IgD-negative memory B cell (primary cell): ENCODE results near the gene RAE1. TPM values are rescaled to one million over a fixed set of nuclear protein-coding genes. Genes with fewer than 3 reads are reported as not detected.

Source experiments
- H3K27ac Mint-ChIP-seq, 3 donors: one replicate each; pipeline ENCODE4 v1.8.0; 2020 to 2022; ENCODE audit warnings: mild to moderate bottlenecking in 3 of 3, mixed read lengths in 3 of 3, moderate library complexity in 1 of 3
- H3K27me3 Mint-ChIP-seq: one replicate; pipeline ENCODE4 v1.8.0; 2021; ENCODE audit warnings: mixed read lengths
- H3K36me3 Mint-ChIP-seq: one replicate; pipeline ENCODE4 v1.8.0; 2020; ENCODE audit warnings: mild to moderate bottlenecking, mixed read lengths
- H3K4me1 Mint-ChIP-seq, 3 donors: one replicate each; pipeline ENCODE4 v1.8.0; 2020 to 2022; ENCODE audit warnings: mixed read lengths in 3 of 3, mild to moderate bottlenecking in 1 of 3
- H3K4me3 Mint-ChIP-seq, 4 donors: one replicate each; pipeline ENCODE4 v1.8.0; 2020 to 2022; ENCODE audit warnings: mild to moderate bottlenecking in 4 of 4, mixed read lengths in 4 of 4, moderate library complexity in 3 of 4
- H3K9me3 Mint-ChIP-seq, 3 donors: one replicate each; pipeline ENCODE4 v1.8.0; 2020 to 2021; ENCODE audit warnings: mixed read lengths in 3 of 3, mild to moderate bottlenecking in 1 of 3
- polyA plus RNA-seq: library from polyadenylated mRNA; unstranded; fragments of 300-500 nt; fragmentation: Illumina TruSeq; gene quantifications from one replicate; pipeline ENCODE4 v1.2.3, GENCODE V29; 2021

The RAE1 gene
- polyA plus RNA-seq, 1 donor from 2014 or later, result 38.6 TPM

DNA sequence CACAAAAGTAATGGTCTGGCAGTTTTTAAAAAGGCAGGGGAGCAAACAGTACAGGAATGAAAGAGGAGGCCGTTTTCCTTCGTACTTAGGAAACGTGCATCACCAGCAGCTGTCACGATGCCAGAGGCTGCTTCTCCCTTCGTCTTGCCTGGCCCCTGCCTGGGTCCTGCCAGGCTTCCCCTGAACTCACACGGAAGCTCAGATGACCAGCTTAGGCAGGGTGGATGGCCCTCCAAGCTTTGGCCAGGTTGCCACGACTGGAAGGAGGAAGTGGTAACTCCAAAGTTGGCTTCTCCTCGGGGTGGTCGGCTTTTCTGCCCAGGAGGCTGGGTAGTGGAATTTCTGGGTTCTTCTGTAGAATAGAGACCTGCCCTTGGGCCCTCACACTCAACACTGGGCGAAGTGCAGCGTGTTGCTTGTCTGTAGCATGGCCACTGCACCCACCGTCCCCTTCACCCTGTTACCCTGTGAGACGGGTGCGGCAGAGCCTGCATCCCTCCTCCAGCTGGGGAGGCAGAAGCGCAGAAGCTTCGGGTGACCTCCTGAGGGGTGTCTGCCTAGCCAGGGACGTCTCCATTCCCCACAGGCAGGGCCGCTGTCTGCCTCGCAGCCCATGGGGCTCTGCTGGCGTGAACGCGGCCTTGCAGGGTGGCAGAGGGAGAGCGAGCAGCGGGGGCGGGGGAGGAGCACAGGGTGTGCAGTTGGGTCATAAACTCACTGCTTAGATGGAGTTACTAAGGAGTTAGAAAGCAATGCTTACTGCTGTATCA is 21.7 kb downstream of the RAE1 start:
- no peak overlapping the region for H3K4me3 Mint-ChIP-seq
- H3K27me3 Mint-ChIP-seq, result no peaks in the 10 kb centered on the region
- H3K27ac Mint-ChIP-seq, result no peak overlapping the region
- peaks cover 9 to 12% (median 9%) of the 10 kb centered on the region in 3 donors for H3K4me1 Mint-ChIP-seq
- peaks cover 7% of the 10 kb centered on the region for H3K36me3 Mint-ChIP-seq
- H3K9me3 Mint-ChIP-seq, result no peaks in the 10 kb centered on the region

DNA sequence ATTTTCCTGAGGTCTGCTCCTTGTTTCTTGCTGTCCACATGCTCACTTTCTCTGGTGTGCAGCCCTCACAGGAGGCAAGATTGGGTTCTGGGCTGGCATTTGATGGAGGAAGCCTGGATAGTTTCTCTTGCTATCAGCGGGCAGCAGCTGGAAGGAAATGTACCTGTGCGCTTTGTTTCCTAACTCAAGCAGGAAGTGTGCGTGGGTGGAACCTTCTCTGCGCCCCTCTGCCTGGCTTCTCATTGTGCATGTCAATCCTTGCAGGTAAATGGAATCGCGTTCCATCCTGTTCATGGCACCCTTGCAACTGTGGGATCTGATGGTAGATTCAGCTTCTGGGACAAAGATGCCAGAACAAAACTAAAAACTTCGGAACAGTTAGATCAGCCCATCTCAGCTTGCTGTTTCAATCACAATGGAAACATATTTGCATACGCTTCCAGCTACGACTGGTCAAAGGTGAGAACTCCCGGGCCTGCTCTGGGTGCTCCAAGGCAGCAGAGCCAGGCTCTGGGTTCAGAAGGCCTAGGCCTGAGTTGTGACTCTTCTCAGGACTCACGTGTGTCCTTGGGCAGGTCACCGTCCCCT is 23.4 kb downstream of the RAE1 start:
- no peak overlapping the region for H3K4me3 Mint-ChIP-seq
- H3K4me1 Mint-ChIP-seq, result peaks cover 9 to 12% (median 9%) of the 10 kb centered on the region in 3 donors
- peaks cover 10% of the 10 kb centered on the region for H3K36me3 Mint-ChIP-seq
- peak overlapping the region in 1 of 3 donors; percentile 45 for H3K27ac Mint-ChIP-seq
- H3K27me3 Mint-ChIP-seq, result no peaks in the 10 kb centered on the region
- H3K9me3 Mint-ChIP-seq, result no peaks in the 10 kb centered on the region

DNA sequence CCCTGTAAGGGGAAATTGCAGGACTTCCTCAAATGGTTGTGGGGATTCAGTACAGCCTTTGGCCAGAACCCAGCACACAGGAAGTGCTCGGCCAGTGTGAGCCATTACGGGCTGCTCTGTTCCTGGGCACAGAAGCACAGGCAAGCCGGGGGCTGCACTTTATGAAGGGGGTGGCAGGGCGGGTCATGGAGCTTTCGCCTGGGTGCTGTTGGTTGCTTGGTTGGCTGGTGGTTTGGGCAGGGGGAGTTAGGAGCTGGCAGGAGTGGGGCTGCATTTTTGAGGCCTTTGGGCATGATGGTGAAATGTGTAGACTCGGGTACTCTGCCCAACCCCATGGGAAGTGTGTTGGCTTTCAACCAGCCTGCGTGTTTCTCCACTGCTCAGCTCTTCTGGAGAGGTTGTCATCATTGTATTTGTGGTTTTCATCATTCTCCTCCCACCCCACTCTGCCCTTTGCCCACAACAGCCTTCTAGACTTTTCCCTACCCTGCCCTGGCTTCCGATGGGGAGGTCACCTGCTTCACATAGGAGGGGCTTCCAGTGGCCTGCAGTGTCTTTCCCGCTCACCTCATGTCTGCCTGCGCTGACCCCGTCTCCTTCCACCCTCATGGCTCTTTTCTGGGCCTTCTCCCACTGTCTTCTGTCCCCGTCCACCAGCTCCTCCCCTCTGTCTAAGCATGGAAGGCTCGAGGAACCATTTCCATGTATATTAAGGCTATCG is 24.0 kb downstream of the RAE1 start:
- H3K27ac Mint-ChIP-seq, result peak overlapping the region in 1 of 3 donors; percentile 63
- no peaks in the 10 kb centered on the region for H3K27me3 Mint-ChIP-seq
- no peak overlapping the region for H3K4me3 Mint-ChIP-seq
- H3K36me3 Mint-ChIP-seq, result peaks cover 8% of the 10 kb centered on the region
- peaks cover 9 to 12% (median 9%) of the 10 kb centered on the region in 3 donors for H3K4me1 Mint-ChIP-seq
- H3K9me3 Mint-ChIP-seq, result no peaks in the 10 kb centered on the region

DNA sequence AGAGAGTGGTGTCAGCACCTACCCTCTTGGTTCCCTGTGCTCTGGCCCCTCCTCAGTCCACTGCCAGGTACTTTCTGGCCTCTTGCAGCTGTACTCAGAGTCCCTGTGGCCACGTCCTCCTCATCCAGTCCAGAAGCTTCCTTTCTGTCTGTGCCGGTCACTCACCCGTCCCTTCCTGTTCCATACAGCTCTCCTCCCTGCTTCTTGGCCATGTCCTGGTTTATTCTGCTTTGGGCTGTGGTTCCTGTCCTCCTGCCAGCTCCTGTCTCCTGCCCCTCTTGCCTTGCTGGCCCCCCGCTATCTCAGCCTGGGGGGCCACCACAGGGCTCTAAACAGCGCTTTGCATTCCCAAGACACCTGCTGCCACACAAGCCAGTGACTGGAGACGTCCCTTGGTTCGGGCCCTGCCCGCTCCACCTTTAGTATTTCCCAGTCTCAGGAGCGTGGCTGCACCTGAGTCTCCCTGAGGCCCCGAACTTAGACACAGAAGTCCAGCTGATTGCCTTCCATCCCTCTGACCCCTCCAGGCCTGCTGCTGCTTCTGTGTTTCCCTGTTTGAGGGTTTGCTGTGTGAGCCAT is 24.7 kb downstream of the RAE1 start:
- Mint-ChIP-seq H3K27ac (peak overlapping the region in 1 of 3 donors; percentile 63), H3K36me3 (peaks cover 8% of the 10 kb centered on the region), H3K4me1 (peaks cover 9 to 12% (median 9%) of the 10 kb centered on the region in 3 donors), H3K4me3 (no peak overlapping the region), H3K9me3 (no peaks in the 10 kb centered on the region), H3K27me3 (no peaks in the 10 kb centered on the region)

DNA sequence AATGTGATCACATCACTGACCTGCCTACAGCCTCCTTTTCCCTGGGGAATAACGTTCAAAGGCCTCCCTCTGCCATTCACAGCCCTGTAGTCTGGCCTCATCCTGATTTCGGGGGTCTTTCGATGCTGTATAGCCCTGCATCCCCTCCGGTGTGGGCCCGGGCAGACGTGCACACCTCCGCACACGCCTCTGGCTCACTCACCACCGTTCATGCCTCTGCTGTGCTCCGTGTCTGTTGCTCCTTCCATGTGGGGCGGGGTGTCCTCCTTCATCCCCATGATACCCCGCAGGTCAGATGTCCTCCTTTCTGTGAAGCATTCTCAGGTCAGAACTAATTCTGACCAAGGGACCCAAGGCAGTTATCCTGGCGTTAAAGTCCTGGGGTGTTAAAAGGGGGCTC is 26.3 kb downstream of the RAE1 start:
- no peaks in the 10 kb centered on the region for H3K27me3 Mint-ChIP-seq
- no peak overlapping the region for H3K27ac Mint-ChIP-seq
- H3K4me1 Mint-ChIP-seq, result peaks cover 14% of the 10 kb centered on the region in 3 donors
- H3K9me3 Mint-ChIP-seq, result no peaks in the 10 kb centered on the region
- peaks cover 8% of the 10 kb centered on the region for H3K36me3 Mint-ChIP-seq
- no peak overlapping the region for H3K4me3 Mint-ChIP-seq

DNA sequence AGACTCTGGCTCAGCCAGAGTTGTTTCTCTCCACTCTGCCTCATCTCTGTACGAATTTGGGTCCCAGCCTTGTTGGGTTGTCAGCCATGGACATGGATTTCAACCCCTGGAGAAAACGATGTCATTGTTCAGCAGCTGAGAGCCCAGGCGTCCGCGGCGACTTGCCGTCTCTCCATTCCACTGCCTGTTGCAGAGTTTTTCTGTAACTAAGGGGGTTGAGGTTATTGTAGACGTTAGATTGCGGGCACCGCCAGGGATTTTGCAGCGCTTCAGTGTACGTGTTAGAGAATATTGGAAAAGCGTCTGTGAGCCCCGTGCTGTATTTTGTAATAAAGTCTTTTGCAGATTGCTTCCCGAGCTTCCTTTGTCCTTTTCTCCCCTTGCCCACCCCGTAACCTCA is 27.1 kb downstream of the RAE1 start:
- peaks cover 14 to 18% (median 14%) of the 10 kb centered on the region in 3 donors for H3K4me1 Mint-ChIP-seq
- peaks cover 8% of the 10 kb centered on the region for H3K36me3 Mint-ChIP-seq
- H3K27ac Mint-ChIP-seq, result peak overlapping the region in 1 of 3 donors; percentile 27
- no peaks in the 10 kb centered on the region for H3K27me3 Mint-ChIP-seq
- no peak overlapping the region for H3K4me3 Mint-ChIP-seq
- H3K9me3 Mint-ChIP-seq, result no peaks in the 10 kb centered on the region

DNA sequence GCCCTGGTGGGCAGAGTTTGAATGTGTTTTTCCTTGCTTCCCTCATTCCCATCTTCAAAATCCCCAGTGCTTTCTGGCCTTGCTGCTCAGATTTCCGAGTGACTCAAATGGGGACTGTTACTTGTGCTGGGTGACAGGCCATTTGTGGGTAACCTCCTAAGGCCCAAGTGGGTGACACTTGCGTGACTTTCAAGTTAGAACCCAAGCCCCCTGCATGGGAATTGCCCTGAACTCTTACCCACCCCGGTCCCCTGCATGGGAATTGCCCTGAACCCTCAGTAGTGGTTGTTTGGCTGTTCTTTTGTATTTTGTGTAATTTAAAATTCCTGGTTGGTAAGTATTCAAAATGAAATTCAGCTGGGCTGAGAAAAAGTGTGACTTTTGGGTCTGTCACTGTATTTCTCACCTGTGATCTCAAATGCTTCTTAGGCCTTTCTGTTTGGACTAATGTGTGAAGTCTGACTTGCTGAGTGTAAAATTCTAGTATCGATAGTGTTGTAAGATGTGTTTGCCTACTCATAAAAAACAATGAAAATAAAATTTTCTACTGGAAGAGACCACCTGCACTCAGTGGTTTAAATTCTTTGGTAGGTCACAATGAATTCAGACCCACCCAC is 27.7 kb downstream of the RAE1 start:
- no peak overlapping the region for H3K4me3 Mint-ChIP-seq
- H3K36me3 Mint-ChIP-seq, result peaks cover 8% of the 10 kb centered on the region
- peaks cover 13 to 14% (median 14%) of the 10 kb centered on the region in 3 donors for H3K4me1 Mint-ChIP-seq
- H3K27me3 Mint-ChIP-seq, result no peaks in the 10 kb centered on the region
- no peak overlapping the region for H3K27ac Mint-ChIP-seq
- H3K9me3 Mint-ChIP-seq, result no peaks in the 10 kb centered on the region

DNA sequence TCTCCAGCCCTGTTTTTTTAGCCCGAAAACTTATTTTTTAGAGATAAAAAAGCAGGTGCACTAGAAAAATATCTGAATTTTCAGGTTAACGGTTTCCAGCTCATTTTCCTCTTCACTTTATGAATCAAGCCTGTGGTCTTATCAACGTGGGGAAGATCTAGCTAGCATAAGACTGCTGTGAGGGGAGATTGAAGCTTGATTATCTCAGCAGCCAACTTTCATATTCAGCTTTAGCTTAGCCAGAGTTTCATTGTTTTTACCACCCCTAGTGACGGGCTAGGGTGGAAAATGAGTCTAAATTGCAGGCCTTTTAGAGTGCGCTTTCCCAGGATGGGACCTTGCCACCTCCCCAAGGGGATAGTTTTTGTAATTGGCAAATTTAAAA is 28.2 kb downstream of the RAE1 start:
- Mint-ChIP-seq H3K4me3 (no peak overlapping the region), H3K9me3 (no peaks in the 10 kb centered on the region), H3K27ac (peak overlapping the region in 1 of 3 donors; percentile 64), H3K4me1 (peaks cover 10 to 12% (median 11%) of the 10 kb centered on the region in 3 donors), H3K36me3 (peaks cover 10% of the 10 kb centered on the region), H3K27me3 (no peaks in the 10 kb centered on the region)

DNA sequence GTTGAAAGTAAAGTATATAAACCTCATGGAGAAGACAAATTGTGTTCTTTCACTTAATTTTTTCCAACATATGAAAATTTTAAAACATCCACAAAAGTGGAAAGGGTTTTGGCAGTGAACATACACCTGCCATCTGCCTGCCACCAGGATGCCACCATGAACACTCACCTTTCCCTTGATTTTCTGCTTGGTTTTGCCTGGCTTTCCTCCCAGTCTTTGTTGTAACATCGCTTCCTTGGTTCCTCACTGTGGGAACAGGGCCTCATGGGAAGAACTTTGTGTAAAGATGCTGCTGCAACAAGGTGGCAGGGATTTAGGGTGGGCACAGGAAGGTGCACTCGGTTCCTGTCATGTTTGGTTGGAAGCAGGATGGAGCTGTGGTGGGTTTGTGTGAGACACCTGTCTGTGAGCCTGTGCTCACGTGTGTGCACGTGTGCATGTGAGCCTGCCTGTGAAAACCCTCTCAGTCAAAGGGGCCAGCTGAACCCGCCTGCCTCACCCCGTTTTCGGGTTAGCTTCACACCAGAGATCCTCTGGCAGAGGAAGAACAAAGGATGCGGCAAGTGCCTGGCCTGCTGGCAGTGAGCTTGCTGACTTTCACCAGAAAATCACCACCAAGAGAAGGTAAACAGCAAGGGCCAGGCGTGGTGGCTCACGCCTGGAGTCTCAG is 29.2 kb downstream of the RAE1 start:
- H3K36me3 Mint-ChIP-seq, result peaks cover 10% of the 10 kb centered on the region

DNA sequence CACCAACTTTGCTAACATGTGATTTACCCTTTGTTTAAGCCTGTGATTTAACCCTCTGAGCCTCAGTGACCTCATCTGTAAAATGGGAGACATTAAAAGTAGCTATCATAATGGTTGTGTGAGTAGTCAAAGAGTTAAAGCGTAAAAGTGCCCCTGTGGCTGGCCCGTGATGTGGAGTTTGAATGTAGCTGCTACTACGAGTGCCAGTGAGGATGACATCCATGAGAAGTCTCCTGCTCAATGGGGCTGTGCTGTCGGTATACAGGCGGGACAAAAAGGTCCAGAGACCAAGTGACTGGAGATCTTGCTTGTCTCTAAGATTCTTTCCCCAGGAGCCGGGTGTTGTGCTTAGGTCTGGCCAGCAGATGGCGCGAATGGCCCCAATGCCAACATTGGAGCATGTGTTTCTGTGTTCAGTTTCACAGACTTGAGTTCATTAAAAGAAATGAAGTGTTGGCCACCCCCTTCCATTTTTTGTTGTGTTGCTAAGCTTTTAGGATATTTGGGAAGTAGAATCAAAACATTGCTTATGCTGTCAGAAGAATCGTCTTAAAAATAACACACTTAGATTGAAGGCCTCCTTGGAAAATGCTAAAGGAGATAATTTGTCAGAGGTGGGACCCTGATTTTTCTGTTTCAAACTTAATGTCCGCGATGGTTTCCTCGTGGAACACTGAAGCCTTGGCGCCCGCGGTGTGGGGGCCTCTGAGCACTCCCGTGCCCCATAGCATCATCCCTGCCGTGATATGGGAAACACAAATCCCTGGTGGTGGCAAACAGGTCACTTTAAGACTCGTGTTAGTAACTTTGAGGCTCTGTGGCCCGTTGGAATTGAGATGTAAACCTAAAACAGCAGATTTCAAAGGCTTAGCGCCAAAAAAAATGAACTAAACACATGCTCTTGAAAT is 30.8 kb downstream of the RAE1 start:
- no peaks in the 10 kb centered on the region for H3K27me3 Mint-ChIP-seq
- no peaks in the 10 kb centered on the region for H3K9me3 Mint-ChIP-seq
- peaks cover 10% of the 10 kb centered on the region for H3K36me3 Mint-ChIP-seq
- peak overlapping the region in 1 of 4 donors; percentile 25 for H3K4me3 Mint-ChIP-seq
- peak overlapping the region in 2 of 3 donors; percentile 3 to 32 for H3K27ac Mint-ChIP-seq
- H3K4me1 Mint-ChIP-seq, result peaks cover 5 to 6% (median 5%) of the 10 kb centered on the region in 3 donors

More for the DNA sequence above, 29.2 kb downstream of the RAE1 start:
- Mint-ChIP-seq H3K9me3 (no peaks in the 10 kb centered on the region), H3K4me3 (no peak overlapping the region), H3K4me1 (peaks cover 5 to 7% (median 6%) of the 10 kb centered on the region in 3 donors), H3K27me3 (no peaks in the 10 kb centered on the region), H3K27ac (no peak overlapping the region)

DNA sequence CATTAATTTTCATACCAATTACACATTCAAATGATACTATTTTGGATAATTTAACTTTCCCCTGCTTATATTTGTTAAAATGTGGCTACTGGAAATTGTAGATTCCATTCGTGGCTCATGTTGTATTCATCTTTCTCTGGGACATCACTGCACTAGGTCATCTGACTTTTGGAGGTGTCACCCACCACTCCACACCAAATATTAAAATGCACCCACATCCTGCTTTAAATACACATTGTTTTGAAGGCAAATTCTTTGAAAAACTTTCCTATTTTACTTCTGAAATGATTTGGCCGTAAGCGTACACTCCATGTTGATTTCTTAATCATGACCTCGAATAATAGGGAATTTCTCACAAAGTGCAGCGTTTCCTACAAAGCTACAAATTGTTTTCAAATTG is 31.5 kb downstream of the RAE1 start:
- Mint-ChIP-seq H3K27ac (peak overlapping the region in 1 of 3 donors; percentile 32), H3K36me3 (peaks cover 8% of the 10 kb centered on the region), H3K4me1 (peaks cover 5 to 6% (median 5%) of the 10 kb centered on the region in 3 donors), H3K4me3 (no peak overlapping the region), H3K27me3 (no peaks in the 10 kb centered on the region), H3K9me3 (no peaks in the 10 kb centered on the region)

DNA sequence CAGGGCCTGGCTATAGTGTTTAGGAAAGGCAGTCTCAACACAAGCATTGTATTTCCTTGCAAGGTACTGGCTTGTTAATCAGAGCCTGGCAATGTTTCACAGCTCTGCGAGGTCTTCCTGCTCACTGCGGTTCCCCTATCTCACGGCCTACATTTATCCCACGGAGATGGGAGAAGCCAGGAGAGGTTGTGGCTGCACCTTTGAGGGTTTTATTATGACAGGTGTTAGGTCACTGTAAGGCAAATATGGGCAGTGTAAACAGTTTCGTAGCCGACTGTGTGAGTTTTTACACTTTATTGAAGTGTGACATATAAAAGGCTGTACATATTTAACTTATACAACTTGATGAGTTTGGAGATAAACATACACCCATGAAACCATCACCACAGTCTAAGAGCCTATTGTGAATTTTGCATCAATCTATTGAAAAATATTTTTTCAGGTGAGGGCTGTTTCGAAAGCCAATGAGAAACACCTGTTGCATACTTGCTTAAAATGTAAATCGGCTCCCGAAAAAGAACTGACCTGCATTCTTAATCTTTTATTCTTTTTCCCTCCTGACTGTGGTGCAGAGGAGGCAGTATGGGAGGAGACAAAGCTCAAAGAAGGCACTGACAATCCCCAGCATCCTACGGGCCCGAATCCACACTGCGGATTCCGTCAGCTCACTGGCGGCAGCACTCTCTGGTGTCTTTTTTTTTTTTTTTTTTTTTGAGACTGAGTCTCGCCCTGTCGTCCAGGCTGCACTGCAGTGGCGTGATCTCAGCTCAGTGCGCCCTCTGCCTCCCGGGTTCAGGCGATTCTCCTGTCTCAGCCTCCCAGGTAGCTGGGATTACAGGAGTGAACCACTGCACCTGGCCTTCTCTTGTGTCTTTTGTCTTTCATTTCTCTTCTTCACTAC is 32.6 kb downstream of the RAE1 start:
- Mint-ChIP-seq H3K27me3 (no peaks in the 10 kb centered on the region), H3K4me3 (peak overlapping the region in 1 of 4 donors; percentile 29), H3K9me3 (no peaks in the 10 kb centered on the region), H3K27ac (peak overlapping the region in 1 of 3 donors; percentile 64), H3K36me3 (peaks cover 3% of the 10 kb centered on the region), H3K4me1 (peaks cover 5 to 8% (median 8%) of the 10 kb centered on the region in 3 donors)
